ENCODE measurements around the gene HOXB13. TPM values are rescaled to one million over a fixed set of nuclear protein-coding genes. Genes with fewer than 3 reads are reported as not detected.

The HOXB13 gene
- polyA plus RNA-seq, 1 donor from 2014 or later = not detected

DNA sequence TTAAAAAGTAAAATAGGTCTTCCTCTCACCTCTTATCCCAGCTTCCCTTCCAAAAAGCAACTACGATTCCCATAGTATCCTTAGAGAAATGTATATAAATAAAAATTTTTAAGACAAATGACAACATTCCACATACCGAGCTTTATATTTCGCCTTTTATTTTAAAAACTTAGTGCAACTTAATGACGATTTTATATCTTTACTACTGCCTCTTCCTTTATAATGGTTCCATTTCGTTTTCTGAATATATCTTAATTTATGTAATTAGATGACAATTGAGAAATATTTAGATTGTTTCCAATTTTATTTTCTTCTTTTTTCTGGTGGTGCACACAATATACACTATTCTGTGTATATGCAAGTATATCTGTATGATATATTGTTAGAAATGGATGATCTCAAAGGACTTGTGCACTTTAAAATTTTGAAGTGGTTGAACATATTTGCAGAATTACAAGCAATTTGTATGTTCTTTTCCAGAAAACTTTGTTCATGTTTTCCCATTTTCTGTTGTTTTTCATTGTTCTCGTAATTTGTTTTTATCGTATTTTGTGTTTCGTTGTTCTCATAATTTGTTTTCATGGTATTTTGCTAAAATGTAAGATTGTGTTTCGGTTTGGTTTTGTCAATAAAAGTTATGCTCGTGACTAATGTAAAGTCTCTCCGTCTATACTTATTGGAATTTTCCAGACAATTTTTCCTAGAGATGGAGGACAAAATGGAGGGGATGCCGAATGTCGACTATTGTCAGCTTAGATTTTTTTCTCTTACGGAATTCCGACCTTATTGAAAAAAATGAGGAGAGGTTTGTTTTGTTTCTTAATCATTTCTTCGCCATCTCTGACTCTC, 20.4 kb upstream of the HOXB13 start:
- Histone ChIP-seq H3K36me3 (ENCODE audit: insufficient read depth, low read length) (no peaks in the 10 kb centered on the region), H3K9me2 (ENCODE audit: insufficient read depth, low read length) (no peaks in the 10 kb centered on the region), H3K27ac (ENCODE audit: low read length) (no peak overlapping the region), H3K79me2 (replicated peaks; ENCODE audit: insufficient read depth, low read length) (no peaks in the 10 kb centered on the region), H3K9ac (ENCODE audit: low read length) (no peak overlapping the region), H3K4me3 (ENCODE audit: low read length) (no peak overlapping the region), H3K9me3 (ENCODE audit: low read length) (no peaks in the 10 kb centered on the region), H3K4me2 (ENCODE audit: low read length) (no peak overlapping the region), H2AFZ (ENCODE audit: low read depth, low read length) (no peak overlapping the region), H4K20me1 (ENCODE audit: insufficient read depth) (no peaks in the 10 kb centered on the region), H3F3A (ENCODE audit: insufficient read depth, low read length, poor library complexity, severe bottlenecking) (no peaks in the 10 kb centered on the region), H3K27me3 (ENCODE audit: insufficient read depth, low read depth, low read length) (peaks cover 100% of the 10 kb centered on the region)
- TF ChIP-seq REST (IDR thresholded peaks at IDR 0.05; ENCODE audit: borderline replicate concordance) (no peak), MXI1 (conservative IDR thresholded peaks at IDR 0.05; ENCODE audit: poor library complexity, severe bottlenecking) (no peak), RAD21 (conservative IDR thresholded peaks at IDR 0.05) (no peak), CTCF (IDR thresholded peaks at IDR 0.05; ENCODE audit: poor library complexity, severe bottlenecking) (no peak), TAF1 (IDR thresholded peaks at IDR 0.05; ENCODE audit: low read depth) (no peak), POLR2AphosphoS5 (IDR thresholded peaks at IDR 0.05) (no peak), EZH2 (IDR thresholded peaks at IDR 0.05; ENCODE audit: borderline replicate concordance, insufficient read depth, low read length, poor library complexity, severe bottlenecking) (no peak), EP300 (conservative IDR thresholded peaks at IDR 0.05; ENCODE audit: poor library complexity, severe bottlenecking) (no peak), SMC3 (conservative IDR thresholded peaks at IDR 0.05; ENCODE audit: poor library complexity) (no peak)

DNA sequence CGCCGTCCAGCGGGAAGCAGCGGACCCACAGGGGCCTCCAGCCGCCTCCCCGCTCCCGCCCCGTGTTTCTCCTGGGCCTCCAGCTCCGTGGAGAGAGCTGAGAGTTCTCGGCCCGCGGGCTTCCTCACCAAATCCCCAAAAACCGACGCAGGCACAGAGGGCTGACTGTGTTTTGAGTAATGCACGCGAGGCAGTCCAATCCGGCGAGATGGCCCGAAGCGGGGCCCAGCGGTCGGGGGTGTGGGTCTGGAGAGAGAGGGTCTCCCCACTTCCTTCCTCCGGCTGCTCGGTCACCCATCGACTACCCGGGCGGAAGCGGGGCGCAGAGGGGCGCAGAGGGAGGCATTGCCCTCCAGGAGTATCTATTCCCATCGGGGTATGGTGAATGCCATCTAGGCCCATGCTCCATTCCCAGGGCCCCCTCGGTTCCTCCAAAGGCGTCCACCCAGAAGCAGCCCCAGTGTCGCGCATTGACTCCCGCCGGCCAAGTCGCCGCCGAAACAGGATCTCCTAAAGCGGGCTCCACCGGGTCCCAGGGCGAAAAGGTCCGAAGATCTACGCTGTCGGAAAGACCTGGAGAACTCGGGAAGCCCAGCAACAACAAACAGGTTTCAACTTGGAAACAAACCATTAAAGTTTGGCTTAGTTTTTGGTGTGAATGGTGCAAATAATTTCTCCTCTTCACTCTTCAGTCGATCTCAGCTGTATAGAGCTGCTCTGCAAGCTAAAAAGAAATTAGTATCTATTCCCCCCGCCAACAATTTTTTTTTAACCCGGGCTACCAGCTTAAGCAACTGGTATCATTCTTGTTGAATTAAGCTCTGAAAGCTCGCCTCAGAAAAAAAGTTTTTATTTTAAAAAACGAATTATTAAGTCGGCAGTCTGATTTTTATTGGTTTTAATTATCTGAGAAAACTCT, 19.2 kb upstream of the HOXB13 start:
- no peak overlapping the region for H3K27ac ChIP-seq (ENCODE audit: low read length)
- no peak overlapping the region for H3K4me2 ChIP-seq (ENCODE audit: low read length)
- no peak overlapping the region for H3K9ac ChIP-seq (ENCODE audit: low read length)
- no peaks in the 10 kb centered on the region for H3K36me3 ChIP-seq (ENCODE audit: insufficient read depth, low read length)
- H3K9me2 ChIP-seq (ENCODE audit: insufficient read depth, low read length) = no peaks in the 10 kb centered on the region
- no peaks in the 10 kb centered on the region for H3K79me2 ChIP-seq (replicated peaks; ENCODE audit: insufficient read depth, low read length)
- H3F3A ChIP-seq (ENCODE audit: insufficient read depth, low read length, poor library complexity, severe bottlenecking) = no peaks in the 10 kb centered on the region
- H3K4me3 ChIP-seq (ENCODE audit: low read length) = no peak overlapping the region
- peaks cover 100% of the 10 kb centered on the region for H3K27me3 ChIP-seq (ENCODE audit: insufficient read depth, low read depth, low read length)
- TF ChIP-seq MXI1 (conservative IDR thresholded peaks at IDR 0.05; ENCODE audit: poor library complexity, severe bottlenecking) = no peak
- peak; percentile 67 for TF ChIP-seq EZH2 (IDR thresholded peaks at IDR 0.05; ENCODE audit: borderline replicate concordance, insufficient read depth, low read length, poor library complexity, severe bottlenecking)
- no peak overlapping the region for H2AFZ ChIP-seq (ENCODE audit: low read depth, low read length)
- no peaks in the 10 kb centered on the region for H3K9me3 ChIP-seq (ENCODE audit: low read length)
- no peaks in the 10 kb centered on the region for H4K20me1 ChIP-seq (ENCODE audit: insufficient read depth)

Measured in neural cell (in vitro differentiated cells).